Neuronal stem cell (in vitro differentiated cells): ENCODE results near the gene CELA2B.
"Not testable (repeated sequence)": the region's sequence is repeated elsewhere in the genome, so short reads cannot be mapped to it uniquely, and the experiment has no call there.

Experiments
- DNase-seq: peaks from one replicate; pipeline ENCODE4 v3.0.0-alpha.2; 2013; ENCODE audit warnings: low spot score
- H2AFZ ChIP-seq: one replicate; pipeline ENCODE4 v1.6.1; 2013; ENCODE audit warnings: mild to moderate bottlenecking, low read length, inconsistent platforms
- H2AK5ac ChIP-seq: 2 replicates; pipeline ENCODE4 v1.6.1; 2013; ENCODE audit warnings: low read depth, mild to moderate bottlenecking, inconsistent platforms, low read length, moderate library complexity, mixed read lengths
- H2BK120ac ChIP-seq: 2 replicates; pipeline ENCODE4 v1.6.1; 2013; ENCODE audit warnings: low read depth, mild to moderate bottlenecking, inconsistent platforms, low read length, moderate library complexity, mixed read lengths
- H2BK12ac ChIP-seq: one replicate; pipeline ENCODE4 v1.6.1; 2013; ENCODE audit warnings: low read length, inconsistent platforms
- H2BK15ac ChIP-seq: 2 replicates; pipeline ENCODE4 v1.6.1; 2013; ENCODE audit warnings: mild to moderate bottlenecking, low read length, inconsistent platforms, mixed read lengths
- H2BK5ac ChIP-seq: one replicate; pipeline ENCODE4 v1.6.1; 2013; ENCODE audit warnings: inconsistent platforms, mild to moderate bottlenecking, low read length, moderate library complexity
- H3K14ac ChIP-seq: one replicate; pipeline ENCODE4 v1.6.1; 2013; ENCODE audit warnings: low read length, inconsistent platforms
- H3K18ac ChIP-seq: 2 replicates; pipeline ENCODE4 v1.6.1; 2013; ENCODE audit warnings: low read length, inconsistent platforms
- H3K23ac ChIP-seq: 2 replicates; pipeline ENCODE4 v1.6.1; 2013; ENCODE audit warnings: low read depth, mild to moderate bottlenecking, mixed read lengths, low read length, inconsistent platforms; ENCODE audit not compliant: poor library complexity
- H3K27ac ChIP-seq: replicated peaks from 3 replicates; pipeline ENCODE4 v1.5.1; 2013; ENCODE audit warnings: low read length, inconsistent platforms
- H3K27me3 ChIP-seq, 3 experiments: 2 replicates each; pipeline ENCODE4 v1.6.1; 2013; ENCODE audit warnings: low read length in 3 of 3, mild to moderate bottlenecking in 2 of 3, inconsistent platforms in 1 of 3, low read depth in 1 of 3, mixed read lengths in 1 of 3, moderate library complexity in 1 of 3; ENCODE audit not compliant: control insufficient read depth in 3 of 3, insufficient read depth in 3 of 3
- H3K36me3 ChIP-seq, 2 donors: replicated peaks in 1 of 2; 2 replicates each; pipeline ENCODE4 v1.6.1; 2013; ENCODE audit warnings: low read length in 2 of 2; ENCODE audit not compliant: control insufficient read depth in 2 of 2, insufficient read depth in 2 of 2
- H3K4ac ChIP-seq: 2 replicates; pipeline ENCODE4 v1.6.1; 2013; ENCODE audit warnings: inconsistent platforms, mild to moderate bottlenecking, low read length, moderate library complexity
- H3K4me1 ChIP-seq, 2 donors: 1 replicate in 1 of 2; 2 replicates in 1 of 2; pipeline ENCODE4 v1.6.1; 2013; ENCODE audit warnings: low read length in 2 of 2, low read depth in 1 of 2; ENCODE audit not compliant: control insufficient read depth in 2 of 2, insufficient read depth in 1 of 2
- H3K4me2 ChIP-seq: one replicate; pipeline ENCODE4 v1.6.1; 2013; ENCODE audit warnings: mild to moderate bottlenecking, low read length, inconsistent platforms; ENCODE audit not compliant: insufficient read depth, poor library complexity, severe bottlenecking
- H3K4me3 ChIP-seq, 2 donors: 2 replicates each; pipeline ENCODE4 v1.5.1; 2013; ENCODE audit warnings: low read length in 2 of 2, mild to moderate bottlenecking in 2 of 2, inconsistent platforms in 1 of 2, moderate library complexity in 1 of 2
- H3K79me1 ChIP-seq: one replicate; pipeline ENCODE4 v1.6.1; 2013; ENCODE audit warnings: low read depth, mild to moderate bottlenecking, inconsistent platforms, low read length, moderate library complexity
- H3K9ac ChIP-seq: one replicate; pipeline ENCODE4 v1.6.1; 2013; ENCODE audit warnings: mild to moderate bottlenecking, low read depth, low read length, inconsistent platforms; ENCODE audit not compliant: poor library complexity
- H3K9me3 ChIP-seq, 2 donors: replicated peaks in 1 of 2; 2 replicates each; pipeline versions ENCODE3 to v1.6.1; 2013; ENCODE audit warnings: low read length in 2 of 2, mild to moderate bottlenecking in 2 of 2, inconsistent platforms in 1 of 2, low read depth in 1 of 2, mixed read lengths in 1 of 2, moderate library complexity in 1 of 2; ENCODE audit not compliant: control insufficient read depth in 2 of 2, insufficient read depth in 1 of 2
- H4K8ac ChIP-seq: one replicate; pipeline ENCODE4 v1.6.1; 2013; ENCODE audit warnings: low read depth, mild to moderate bottlenecking, inconsistent platforms, low read length, moderate library complexity
- H4K91ac ChIP-seq: one replicate; pipeline ENCODE4 v1.6.1; 2013; ENCODE audit warnings: low read length, low read depth, mild to moderate bottlenecking, inconsistent platforms; ENCODE audit not compliant: poor library complexity
- WGBS, 2 donors: extraction: QIAGEN DNeasy Blood & Tissue Kit; methylation state at CpG; one replicate each; pipeline ENCODE4 v1.1.7; 2013; ENCODE audit warnings: missing lambda C conversion rate in 2 of 2, mixed read lengths in 1 of 2; ENCODE audit not compliant: insufficient read length in 2 of 2, insufficient replicate concordance in 1 of 2; ENCODE audit errors: extremely low coverage in 2 of 2; 5-methylcytosine and 5-hydroxymethylcytosine counted together

Gene CELA2B

DNA sequence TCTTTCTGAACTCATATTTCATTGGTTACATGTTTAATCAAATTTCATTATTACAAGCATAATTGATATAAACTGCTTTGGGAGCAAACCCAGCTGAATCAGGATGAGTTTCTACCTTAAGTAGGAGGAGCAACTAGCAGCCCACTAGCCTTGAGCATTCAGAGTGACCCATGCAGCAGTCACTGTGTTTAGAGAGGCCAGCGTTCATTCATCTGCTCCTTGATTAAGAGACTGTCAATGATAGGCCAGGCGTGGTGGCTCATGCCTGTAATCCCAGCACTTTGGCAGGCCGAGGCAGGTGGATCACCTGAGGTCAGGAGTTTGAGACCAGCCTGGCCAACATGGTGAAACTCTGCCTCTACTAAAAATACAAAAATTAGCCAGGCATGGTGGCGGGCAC is 17.5 kb upstream of the CELA2B start:
- H3K4me3 ChIP-seq, H3K36me3 ChIP-seq, H2AFZ ChIP-seq, H2BK120ac ChIP-seq, H3K9ac ChIP-seq, H2BK15ac ChIP-seq, H3K79me1 ChIP-seq, H3K14ac ChIP-seq, H2BK5ac ChIP-seq, H3K23ac ChIP-seq, H4K91ac ChIP-seq, H3K4ac ChIP-seq, DNase-seq, H3K4me2 ChIP-seq, H4K8ac ChIP-seq, H2AK5ac ChIP-seq, H3K9me3 ChIP-seq, H3K4me1 ChIP-seq, H3K18ac ChIP-seq, H2BK12ac ChIP-seq, H3K27ac ChIP-seq: not testable (repeated sequence)
- peaks cover 0 to 19% (median 0%) of the 10 kb centered on the region in 3 experiments for H3K27me3 ChIP-seq
- no CpG with 5 or more reads among the region's 4 CpGs for WGBS, 2 donors

DNA sequence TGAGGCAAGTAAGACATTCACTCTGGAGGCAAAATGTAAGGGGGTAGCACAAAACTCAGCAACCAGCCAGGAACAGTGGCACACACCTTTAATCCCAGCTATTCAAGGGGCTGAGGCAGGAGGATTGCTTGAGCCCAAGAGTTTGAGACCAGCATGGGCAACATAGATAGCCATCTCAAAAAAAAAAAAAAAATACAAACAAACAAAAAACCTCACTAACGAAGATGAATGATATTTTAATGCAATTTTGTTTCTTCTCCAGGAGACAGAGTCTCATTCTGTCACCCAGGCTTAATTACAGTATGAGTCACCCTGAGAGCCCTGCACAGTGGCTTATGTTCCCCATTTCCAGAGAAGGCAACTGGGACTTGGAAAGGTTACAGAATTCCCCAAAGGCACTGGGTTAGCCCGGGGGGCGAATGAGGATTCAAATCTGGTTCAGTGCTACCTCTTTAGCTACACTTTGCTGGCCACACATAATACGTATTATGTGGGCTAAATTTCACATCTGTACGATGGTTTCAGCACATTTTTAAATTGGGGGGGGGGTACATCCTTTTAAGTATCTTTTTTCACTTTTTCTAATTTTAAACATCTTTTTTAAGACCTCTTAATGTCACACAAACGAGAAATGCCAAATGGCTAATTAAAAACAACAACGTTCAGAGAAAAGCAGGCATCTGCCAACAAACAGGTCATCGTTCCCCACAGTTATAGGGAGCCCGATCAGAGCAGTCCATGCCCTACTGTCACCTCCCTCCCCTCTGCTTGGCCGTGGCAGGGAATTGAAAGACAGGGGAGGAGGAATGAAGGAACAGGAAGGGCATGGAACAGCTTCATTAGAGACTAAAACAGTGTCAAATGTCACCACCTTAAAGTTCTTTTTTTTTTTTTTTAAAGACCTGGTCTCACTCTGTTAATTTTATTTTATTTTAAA is 15.9 kb upstream of the CELA2B start:
- no peaks in the 10 kb centered on the region for H3K4me1 ChIP-seq
- H3K23ac ChIP-seq, result no peak overlapping the region
- no peak overlapping the region for H2AFZ ChIP-seq
- no peaks in the 10 kb centered on the region for H3K36me3 ChIP-seq
- no peak overlapping the region for H4K91ac ChIP-seq
- no peak overlapping the region for H3K4me3 ChIP-seq
- H3K79me1 ChIP-seq, result no peaks in the 10 kb centered on the region
- DNase-seq, result no peak
- no peak overlapping the region for H4K8ac ChIP-seq
- H3K18ac ChIP-seq, result no peak overlapping the region
- no peaks in the 10 kb centered on the region for H3K9me3 ChIP-seq
- no peak overlapping the region for H2AK5ac ChIP-seq
- H3K4me2 ChIP-seq, result no peak overlapping the region
- no peak overlapping the region for H3K9ac ChIP-seq
- H3K27ac ChIP-seq, result no peak overlapping the region
- no peak overlapping the region for H3K4ac ChIP-seq
- H2BK5ac ChIP-seq, result no peak overlapping the region
- no peak overlapping the region for H2BK15ac ChIP-seq
- WGBS, 2 donors, result no CpG with 5 or more reads among the region's 10 CpGs
- no peak overlapping the region for H3K14ac ChIP-seq
- peaks cover 0 to 19% (median 0%) of the 10 kb centered on the region in 3 experiments for H3K27me3 ChIP-seq
- H2BK120ac ChIP-seq, result no peak overlapping the region
- no peak overlapping the region for H2BK12ac ChIP-seq

DNA sequence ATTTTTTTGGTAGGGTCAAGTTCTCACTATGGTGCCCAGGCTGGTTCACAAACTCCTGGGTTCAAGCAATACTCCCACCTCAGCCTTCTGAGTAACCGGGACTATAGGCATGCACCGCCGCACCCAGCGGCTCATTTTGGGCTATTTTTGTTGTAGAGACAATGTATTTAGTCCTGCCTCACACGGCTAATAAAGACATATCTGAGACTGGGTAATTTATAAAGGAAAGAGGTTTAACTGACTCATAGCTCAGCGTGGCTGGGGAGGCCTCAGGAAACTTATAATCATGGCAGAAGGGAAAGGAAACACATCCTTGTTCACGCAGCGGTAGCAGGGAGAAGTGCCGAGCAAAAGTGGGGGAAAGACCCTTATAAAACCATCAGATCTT is 15.2 kb upstream of the CELA2B start:
- no peak overlapping the region for H3K23ac ChIP-seq
- no peak overlapping the region for H3K14ac ChIP-seq
- no peak for DNase-seq
- H2BK120ac ChIP-seq, result no peak overlapping the region
- H3K4me2 ChIP-seq, result no peak overlapping the region
- H2AK5ac ChIP-seq, result no peak overlapping the region
- H3K4ac ChIP-seq, result no peak overlapping the region
- H2BK15ac ChIP-seq, result no peak overlapping the region
- no CpG with 5 or more reads among the region's 9 CpGs for WGBS, 2 donors
- H4K91ac ChIP-seq, result no peak overlapping the region
- H3K18ac ChIP-seq, result no peak overlapping the region
- peaks cover 0 to 15% (median 0%) of the 10 kb centered on the region in 3 experiments for H3K27me3 ChIP-seq
- no peaks in the 10 kb centered on the region for H3K9me3 ChIP-seq
- no peaks in the 10 kb centered on the region for H3K79me1 ChIP-seq
- no peak overlapping the region for H4K8ac ChIP-seq
- no peaks in the 10 kb centered on the region for H3K36me3 ChIP-seq
- no peak overlapping the region for H2BK12ac ChIP-seq
- no peak overlapping the region for H3K9ac ChIP-seq
- H2AFZ ChIP-seq, result no peak overlapping the region
- H3K4me1 ChIP-seq, result no peaks in the 10 kb centered on the region
- H2BK5ac ChIP-seq, result no peak overlapping the region
- no peak overlapping the region for H3K4me3 ChIP-seq
- H3K27ac ChIP-seq, result no peak overlapping the region

DNA sequence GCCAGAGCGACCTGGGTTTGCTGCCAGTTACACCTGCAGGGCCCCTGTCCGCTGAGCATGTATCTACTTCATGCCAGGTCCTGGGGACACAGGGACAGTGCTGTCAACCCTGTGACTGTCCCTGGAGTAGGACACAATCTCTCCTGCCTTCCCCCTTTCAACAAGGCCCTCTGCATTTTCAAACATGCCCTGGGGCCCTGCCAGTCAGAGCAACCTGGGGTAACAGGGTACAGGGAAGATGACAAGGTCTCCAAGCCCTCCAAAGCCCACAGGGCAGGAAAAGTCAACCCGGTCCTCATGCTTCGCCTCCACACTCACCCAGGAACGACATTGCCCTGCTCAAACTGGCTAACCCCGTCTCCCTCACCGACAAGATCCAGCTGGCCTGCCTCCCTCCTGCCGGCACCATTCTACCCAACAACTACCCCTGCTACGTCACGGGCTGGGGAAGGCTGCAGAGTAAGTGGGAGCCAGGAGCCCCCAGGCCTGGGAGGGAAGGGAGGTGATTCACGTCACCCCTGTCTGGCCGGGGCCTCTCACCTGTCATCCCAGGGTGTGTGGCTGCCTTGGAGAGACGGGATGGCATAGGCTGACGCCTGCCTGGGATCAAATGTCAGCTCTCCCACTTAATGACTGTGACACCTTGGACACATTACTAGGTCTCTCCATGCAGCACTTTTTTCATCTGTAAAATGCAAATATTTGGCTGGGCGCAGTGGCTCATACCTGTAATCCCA is 12.7 kb upstream of the CELA2B start:
- H4K91ac ChIP-seq, H3K4me3 ChIP-seq, H2AK5ac ChIP-seq, H3K4me2 ChIP-seq, H3K79me1 ChIP-seq, H3K23ac ChIP-seq, H3K9ac ChIP-seq, H3K4me1 ChIP-seq, H2BK120ac ChIP-seq, H2BK5ac ChIP-seq, H3K14ac ChIP-seq, H3K4ac ChIP-seq, H2BK15ac ChIP-seq, H4K8ac ChIP-seq, H3K27me3 ChIP-seq, H3K27ac ChIP-seq, DNase-seq, H3K18ac ChIP-seq, H2AFZ ChIP-seq, H3K9me3 ChIP-seq, H3K36me3 ChIP-seq: not testable (repeated sequence)
- peak overlapping the region; percentile 41 for H2BK12ac ChIP-seq
- WGBS, 2 donors, result no CpG with 5 or more reads among the region's 15 CpGs
